ENCODE measurements around the gene SLC4A7.
"Not testable (repeated sequence)": the region's sequence is repeated elsewhere in the genome, so short reads cannot be mapped to it uniquely, and the experiment has no call there.

The SLC4A7 gene

DNA sequence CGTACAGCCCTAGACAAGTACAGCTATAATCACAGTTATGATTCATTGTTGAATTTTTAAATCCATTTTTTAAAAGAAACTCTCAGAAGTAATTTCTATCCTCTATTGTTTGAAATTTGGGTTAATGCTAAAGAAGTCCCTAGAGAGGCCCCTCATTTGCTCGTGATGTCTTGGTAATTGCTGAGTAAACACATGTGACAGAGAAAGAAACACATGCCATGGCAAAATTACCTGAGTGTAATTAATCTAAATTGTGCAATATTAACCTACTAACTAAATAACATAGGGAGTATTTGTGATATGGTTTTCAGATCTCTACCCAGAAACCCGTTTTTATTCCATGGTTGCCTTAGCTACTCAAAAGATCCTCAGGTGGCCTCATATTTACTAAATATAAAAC lies 125.8 kb downstream of the SLC4A7 start:
- DNase-seq (ENCODE audit: low spot score), result no peak

GRCh38 chr3:27357665-27358258 lies 126.4 kb downstream of the SLC4A7 start:
- DNase-seq (ENCODE audit: low spot score), result peak; percentile 55

- DNase-seq (ENCODE audit: low spot score), result no peak
These were observed 127.2 kb downstream of the SLC4A7 start for GRCh38 chr3:27356976-27357375.

GRCh38 chr3:27354588-27355203 lies 129.5 kb downstream of the SLC4A7 start:
- no peak for DNase-seq (ENCODE audit: low spot score)

- no peak for DNase-seq (ENCODE audit: low spot score)
These were observed 130.0 kb downstream of the SLC4A7 start for GRCh38 chr3:27354161-27354560.

- DNase-seq (ENCODE audit: low spot score), result no peak
These were observed 131.0 kb downstream of the SLC4A7 start for GRCh38 chr3:27353221-27353620.

DNA sequence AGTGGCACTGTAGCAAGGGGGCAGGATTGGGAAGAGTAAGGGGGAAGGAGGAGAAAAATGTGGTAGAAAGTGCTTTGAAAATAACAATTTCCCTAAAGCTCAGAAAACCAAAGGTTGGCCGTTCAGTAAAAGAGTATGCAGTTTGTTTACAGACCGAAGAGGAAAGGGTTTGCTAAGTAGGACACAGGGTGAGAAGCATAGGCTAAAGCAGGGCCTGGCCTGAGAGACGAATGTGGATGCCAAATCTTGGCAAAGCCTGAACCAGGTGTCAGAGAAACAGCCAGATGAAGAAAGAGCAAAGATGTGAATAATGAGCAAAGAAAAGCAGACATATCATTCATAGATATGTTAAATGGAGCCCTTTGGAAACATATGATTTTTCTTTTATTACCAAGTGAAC lies 132.1 kb downstream of the SLC4A7 start:
- DNase-seq (ENCODE audit: low spot score), result no peak

DNA sequence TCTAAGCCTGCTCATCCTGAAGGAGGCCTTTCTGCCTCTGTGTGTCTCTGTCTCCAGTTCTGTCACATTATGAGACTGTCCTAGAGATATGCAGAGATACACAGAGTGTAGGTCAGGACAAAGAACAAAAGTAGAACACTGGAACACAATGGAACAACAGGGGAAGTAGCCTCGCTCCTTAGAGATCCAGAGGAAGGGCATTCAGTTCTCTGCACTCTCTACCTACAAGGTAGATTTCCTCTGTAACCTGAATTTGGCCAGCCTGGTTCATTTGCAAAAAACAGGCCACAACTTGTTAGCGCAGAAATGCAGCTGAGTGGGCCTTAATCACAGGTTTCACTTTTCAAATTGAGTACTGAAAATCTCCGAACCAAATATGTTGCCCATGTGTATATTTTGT lies 134.4 kb downstream of the SLC4A7 start:
- DNase-seq (ENCODE audit: low spot score), result no peak

GRCh38 chr3:27345959-27346865 lies 138.0 kb downstream of the SLC4A7 start:
- no peak for DNase-seq (ENCODE audit: low spot score)

GRCh38 chr3:27345493-27345892 lies 138.7 kb downstream of the SLC4A7 start:
- DNase-seq (ENCODE audit: low spot score), result peak; percentile 32

DNA sequence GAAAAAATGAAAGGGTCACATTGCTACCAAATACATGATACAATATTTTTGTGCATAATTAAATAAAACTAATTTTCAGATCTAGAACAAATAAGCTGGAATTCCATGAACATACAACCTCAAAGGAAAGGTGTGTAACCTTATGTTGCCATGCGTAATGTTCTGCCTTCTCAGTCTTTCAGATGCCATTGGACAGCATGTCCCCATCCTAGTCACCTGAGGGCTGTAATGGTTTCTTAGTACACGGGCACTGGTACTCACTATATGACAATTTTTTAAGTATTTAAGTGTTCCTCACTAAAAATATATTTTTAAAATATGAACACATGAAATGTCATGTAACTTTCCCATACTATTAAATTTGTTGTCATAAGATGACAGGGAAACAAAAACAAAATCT lies 139.1 kb downstream of the SLC4A7 start:
- no peak for DNase-seq (ENCODE audit: low spot score)

- no peak for DNase-seq (ENCODE audit: low spot score)
These were observed 140.0 kb downstream of the SLC4A7 start for GRCh38 chr3:27344192-27344591.

DNA sequence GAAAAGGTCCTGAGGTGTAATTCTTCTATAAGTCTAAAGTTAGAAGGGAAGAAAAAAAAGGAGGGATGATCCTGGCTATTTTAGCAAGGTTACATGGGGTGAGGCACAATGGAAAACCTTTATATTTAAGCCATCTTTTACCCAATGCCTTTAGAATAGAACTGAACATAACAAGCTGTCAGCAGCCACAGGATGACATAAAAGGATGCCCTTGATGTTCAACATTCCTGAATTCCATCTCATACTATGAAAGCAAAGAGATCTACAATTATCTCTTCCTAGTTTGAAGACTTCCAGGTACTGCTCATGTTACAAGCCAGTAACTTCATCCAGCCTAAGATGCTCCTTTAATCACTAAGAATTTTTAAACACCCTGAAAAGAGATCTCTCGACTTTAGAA lies 141.9 kb downstream of the SLC4A7 start:
- DNase-seq (ENCODE audit: low spot score), result no peak

- DNase-seq (ENCODE audit: low spot score), result no peak
These were observed 143.7 kb downstream of the SLC4A7 start for GRCh38 chr3:27340534-27340933.

- no peak for DNase-seq (ENCODE audit: low spot score)
These were observed 148.6 kb downstream of the SLC4A7 start for GRCh38 chr3:27335571-27335970.

DNA sequence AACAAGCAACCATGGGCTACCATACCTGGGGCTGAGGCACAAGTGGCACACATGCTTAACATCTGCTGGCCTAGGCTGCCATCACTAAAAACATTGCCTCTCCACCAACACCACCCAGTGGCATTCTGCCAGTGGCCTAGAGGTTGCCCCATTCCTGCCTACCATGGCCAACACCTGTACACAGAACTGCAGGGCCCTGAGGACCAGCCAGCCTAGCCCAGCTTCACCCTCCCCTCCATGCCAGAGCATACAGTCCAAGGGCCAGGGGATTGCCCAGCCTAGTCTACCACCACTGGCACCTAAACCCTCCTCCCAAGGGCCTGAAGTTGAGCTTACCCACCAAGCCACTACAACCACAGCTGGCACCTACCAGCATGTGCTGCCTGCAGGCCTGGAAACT lies 150.3 kb downstream of the SLC4A7 start:
- no peak for DNase-seq (ENCODE audit: low spot score)

DNA sequence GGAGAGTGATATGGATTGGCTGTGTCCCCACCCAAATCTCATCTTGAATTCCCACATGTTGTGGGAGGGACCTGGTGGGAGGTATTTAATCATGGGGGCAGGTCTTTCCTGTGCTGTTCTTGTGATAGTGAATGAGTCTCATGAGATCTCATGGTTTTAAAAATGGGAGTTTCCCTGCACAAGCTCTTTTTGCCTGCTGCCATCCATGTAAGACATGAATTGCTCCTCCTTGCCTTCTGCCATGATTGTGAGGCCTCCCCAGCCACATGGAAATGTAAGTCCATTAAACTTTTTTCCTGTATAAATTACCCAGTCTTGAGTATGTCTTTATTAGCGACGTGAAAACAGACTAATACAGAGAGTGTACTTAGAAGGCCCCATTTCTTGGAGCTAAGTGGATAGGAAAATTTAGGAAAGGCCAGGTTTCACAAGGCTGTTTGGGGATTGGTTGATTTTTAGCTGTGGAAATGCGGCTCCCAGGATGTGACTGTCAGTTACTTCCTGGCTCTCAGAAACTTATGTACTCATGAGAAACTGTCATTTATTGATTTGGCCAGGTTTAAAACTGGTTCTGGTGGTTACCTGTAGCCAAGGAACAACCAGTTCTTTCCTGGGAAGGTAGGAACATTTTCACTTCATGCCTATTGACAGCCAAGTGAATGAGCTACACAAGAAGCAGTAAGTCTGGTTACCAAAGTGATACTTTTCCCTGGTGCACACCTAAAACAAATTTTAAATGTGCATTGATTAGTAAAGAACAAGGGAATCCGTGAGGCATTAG lies 155.0 kb downstream of the SLC4A7 start:
- not testable (repeated sequence) for DNase-seq (ENCODE audit: low spot score)

DNA sequence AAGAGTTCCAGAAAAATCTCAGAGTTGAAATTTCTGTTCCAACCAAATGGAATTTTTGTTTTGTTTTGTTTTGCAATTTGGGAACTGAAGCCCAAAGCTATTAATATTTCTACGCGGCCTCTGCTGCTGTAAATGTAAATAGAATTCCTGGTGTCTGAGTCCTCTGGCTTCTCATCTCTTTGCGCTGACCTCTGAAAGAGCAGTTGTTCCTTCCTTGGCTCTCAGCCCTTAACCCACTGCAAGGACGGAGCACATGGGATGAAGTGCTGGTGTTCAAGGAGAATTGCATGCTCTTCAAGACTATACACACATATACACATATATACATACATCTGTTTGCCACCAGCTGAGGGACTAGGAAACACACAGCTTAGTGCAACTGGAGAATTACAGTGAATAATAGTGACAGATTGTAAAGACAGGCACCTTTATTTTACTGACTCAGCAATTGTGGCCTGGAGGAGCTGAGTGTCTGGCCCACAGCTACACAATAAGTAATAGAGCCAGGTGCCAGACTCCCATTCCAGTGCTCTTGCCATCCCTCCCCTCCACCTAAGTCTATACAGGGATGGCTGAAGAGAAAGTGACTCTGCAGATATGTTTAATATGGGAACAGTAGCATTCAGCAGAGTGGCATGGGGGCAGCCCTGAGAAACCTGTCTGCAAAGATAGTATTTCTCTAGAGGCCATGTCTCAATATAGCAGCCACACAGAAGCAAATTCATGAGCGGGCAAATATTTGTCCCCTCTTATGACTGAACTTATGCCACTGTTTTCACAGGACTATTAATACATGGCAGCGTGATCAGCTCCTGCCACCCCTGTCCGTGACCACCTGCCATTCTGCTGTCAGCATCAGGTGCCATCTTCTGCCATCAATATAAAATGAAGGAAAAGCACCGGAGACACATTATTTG lies 157.3 kb downstream of the SLC4A7 start:
- no peak for DNase-seq (ENCODE audit: low spot score)

DNA sequence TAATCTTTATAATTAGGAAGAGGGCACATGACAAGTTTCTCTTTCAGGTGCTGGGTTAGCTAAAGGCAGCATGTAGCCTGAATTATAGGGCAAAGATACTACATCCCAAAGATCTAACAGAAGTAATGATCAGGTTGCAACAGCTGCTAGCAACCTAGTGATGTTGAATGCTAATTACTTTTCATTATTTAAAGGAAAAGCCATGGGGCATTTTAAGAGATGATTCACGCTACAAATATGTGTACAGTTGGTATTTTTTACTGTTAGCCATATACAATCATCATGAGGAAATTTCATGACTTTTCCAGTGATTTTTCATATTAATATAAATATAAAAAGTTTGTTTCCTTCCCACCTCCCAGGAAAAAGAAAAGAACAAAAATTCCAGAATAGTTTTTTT lies 158.0 kb downstream of the SLC4A7 start:
- DNase-seq (ENCODE audit: low spot score), result no peak

DNA sequence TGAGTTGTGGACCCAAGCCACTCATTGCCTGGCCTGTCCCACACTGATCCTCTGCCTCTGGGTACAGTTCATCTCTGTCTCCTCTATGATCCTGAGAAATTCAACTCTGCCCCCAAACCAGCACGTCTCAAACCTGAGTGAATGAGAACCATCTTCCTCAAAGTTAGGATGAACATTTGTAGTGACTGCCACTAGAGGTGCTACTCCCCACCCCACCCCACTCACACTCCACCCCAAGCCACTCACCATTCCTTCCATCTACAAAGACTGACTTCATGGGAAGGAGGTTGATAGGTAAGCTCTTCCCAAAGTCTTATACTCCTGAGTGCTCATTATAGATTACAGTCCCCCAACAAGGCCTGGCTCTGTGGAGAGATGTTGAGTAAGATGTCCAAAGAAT lies 158.8 kb downstream of the SLC4A7 start:
- DNase-seq (ENCODE audit: low spot score), result peak; percentile 44

DNA sequence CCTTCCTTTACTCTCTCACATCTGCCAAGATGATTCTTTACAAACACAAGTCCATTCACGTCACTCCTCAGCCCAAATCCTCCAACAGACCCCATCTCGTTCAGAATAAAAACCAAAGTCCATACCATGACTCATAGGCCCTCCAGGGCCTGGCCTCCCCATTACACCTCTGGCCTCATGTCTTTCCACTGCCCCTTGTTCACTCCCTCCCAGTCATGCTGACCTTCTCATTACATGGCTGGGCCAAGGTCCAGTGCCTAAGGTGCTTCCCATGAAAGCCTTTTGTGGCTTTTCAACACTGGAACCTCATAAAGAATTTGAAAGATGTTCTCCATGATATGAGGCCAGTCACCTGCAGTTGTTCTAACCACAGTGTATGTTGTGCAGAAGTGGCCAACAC lies 159.5 kb downstream of the SLC4A7 start:
- DNase-seq (ENCODE audit: low spot score), result no peak
